Ishikawa (cell line): ENCODE results near the gene NRG3.

Experiments
- CEBPB ChIP-seq: IDR thresholded peaks from 2 replicates; pipeline ENCODE4 v1.6.1; 2012
- CREB1 ChIP-seq: IDR thresholded peaks from 2 replicates; pipeline ENCODE4 v1.6.1; 2012; ENCODE audit warnings: low read depth
- EGR1 ChIP-seq: IDR thresholded peaks from 2 replicates; pipeline ENCODE4 v1.6.1; 2012
- EP300 ChIP-seq: IDR thresholded peaks from 2 replicates; pipeline ENCODE4 v1.6.1; 2012; ENCODE audit warnings: borderline replicate concordance
- FOXM1 ChIP-seq: IDR thresholded peaks from 2 replicates; pipeline ENCODE4 v1.6.1; 2012; ENCODE audit warnings: low read depth, borderline replicate concordance
- MAX ChIP-seq: IDR thresholded peaks from 2 replicates; pipeline ENCODE4 v1.6.1; 2012
- NFIC ChIP-seq: IDR thresholded peaks from 2 replicates; pipeline ENCODE4 v1.6.1; 2012
- RAD21 ChIP-seq: IDR thresholded peaks from 2 replicates; pipeline ENCODE4 v1.6.1; 2012; ENCODE audit warnings: low read depth
- REST ChIP-seq: IDR thresholded peaks from 2 replicates; pipeline ENCODE4 v1.6.1; 2012; ENCODE audit warnings: low read depth, mild to moderate bottlenecking
- TAF1 ChIP-seq: IDR thresholded peaks from 2 replicates; pipeline ENCODE4 v1.6.1; 2012; ENCODE audit warnings: low read depth, mild to moderate bottlenecking
- TCF12 ChIP-seq: IDR thresholded peaks from 2 replicates; pipeline ENCODE4 v1.6.1; 2012; ENCODE audit warnings: low read depth
- TEAD4 ChIP-seq: IDR thresholded peaks from 2 replicates; pipeline ENCODE4 v1.6.1; 2012
- USF1 ChIP-seq: IDR thresholded peaks from 2 replicates; pipeline ENCODE4 v1.6.1; 2012
- YY1 ChIP-seq: IDR thresholded peaks from 2 replicates; pipeline ENCODE4 v1.6.1; 2012; ENCODE audit warnings: low read depth
- ZBTB7A ChIP-seq: IDR thresholded peaks from 2 replicates; pipeline ENCODE4 v1.6.1; 2012; ENCODE audit warnings: low read depth

The NRG3 gene

GRCh38 chr10:82353381-82353780, 478.4 kb downstream of the NRG3 start:
- TF ChIP-seq CEBPB: no peak
- no peak for TF ChIP-seq ZBTB7A
- no peak for TF ChIP-seq RAD21
- no peak for TF ChIP-seq TEAD4
- TF ChIP-seq FOXM1: no peak
- no peak for TF ChIP-seq NFIC
- no peak for TF ChIP-seq USF1
- TF ChIP-seq REST: no peak
- no peak for TF ChIP-seq MAX
- no peak for TF ChIP-seq CREB1
- TF ChIP-seq TCF12: no peak
- no peak for TF ChIP-seq EP300
- TF ChIP-seq TAF1: no peak
- no peak for TF ChIP-seq YY1
- no peak for TF ChIP-seq EGR1

GRCh38 chr10:82358486-82359099, 483.6 kb downstream of the NRG3 start:
- TF ChIP-seq MAX (no peak), USF1 (no peak), TAF1 (no peak), EP300 (no peak), REST (no peak), NFIC (no peak), TCF12 (no peak), CREB1 (no peak), ZBTB7A (no peak), RAD21 (no peak), FOXM1 (no peak), CEBPB (no peak)

GRCh38 chr10:82361256-82361655, 486.3 kb downstream of the NRG3 start:
- no peak for TF ChIP-seq RAD21
- no peak for TF ChIP-seq EP300
- no peak for TF ChIP-seq TEAD4
- no peak for TF ChIP-seq NFIC
- TF ChIP-seq ZBTB7A: no peak
- TF ChIP-seq FOXM1: no peak
- no peak for TF ChIP-seq TCF12
- TF ChIP-seq CEBPB: no peak
- TF ChIP-seq MAX: no peak
- TF ChIP-seq CREB1: no peak

- TF ChIP-seq CREB1: no peak
- TF ChIP-seq TEAD4: no peak
- no peak for TF ChIP-seq REST
- no peak for TF ChIP-seq RAD21
- TF ChIP-seq FOXM1: no peak
- no peak for TF ChIP-seq TAF1
- no peak for TF ChIP-seq EGR1
- TF ChIP-seq TCF12: no peak
- TF ChIP-seq USF1: no peak
- TF ChIP-seq ZBTB7A: no peak
- no peak for TF ChIP-seq YY1
- no peak for TF ChIP-seq EP300
- TF ChIP-seq CEBPB: no peak
Observed at GRCh38 chr10:82377608-82378007, 502.6 kb downstream of the NRG3 start.
